ENCODE results near the gene ATG16L1.

ATG16L1 gene

GRCh38 chr2:233234264-233234663, 17.2 kb upstream of the ATG16L1 start:
- TF ChIP-seq FOXP2 (optimal IDR thresholded peaks at IDR 0.05; ENCODE audit: control extremely low read depth, extremely low read length, insufficient read depth) (no peak), EZH2 (IDR thresholded peaks at IDR 0.05) (no peak), POLR2AphosphoS5 (IDR thresholded peaks at IDR 0.05; ENCODE audit: borderline replicate concordance, low read depth, low read length) (no peak)
- no peaks in the 10 kb centered on the region for H3K36me3 ChIP-seq (ENCODE audit: insufficient read depth, low read length)
- no peaks in the 10 kb centered on the region for H3K9me3 ChIP-seq (ENCODE audit: low read depth, low read length)
- DNase-seq (ENCODE audit: low read depth, low spot score), result no peak
- no peak overlapping the region for H3K9ac ChIP-seq (ENCODE audit: insufficient read length)
- H3K4me3 ChIP-seq, result no peak overlapping the region
- no peak overlapping the region for H3K27ac ChIP-seq

GRCh38 chr2:233234996-233235395, 16.5 kb upstream of the ATG16L1 start:
- Histone ChIP-seq H3K4me3 (no peak overlapping the region), H3K9me3 (ENCODE audit: low read depth, low read length) (no peaks in the 10 kb centered on the region)

GRCh38 chr2:233235977-233236376, 15.5 kb upstream of the ATG16L1 start:
- no peak overlapping the region for H3K27ac ChIP-seq
- H3K4me3 ChIP-seq, result no peak overlapping the region
- no peak for DNase-seq (ENCODE audit: low read depth, low spot score)
- H3K36me3 ChIP-seq (ENCODE audit: insufficient read depth, low read length), result no peaks in the 10 kb centered on the region
- TF ChIP-seq FOXP2 (optimal IDR thresholded peaks at IDR 0.05; ENCODE audit: control extremely low read depth, extremely low read length, insufficient read depth) (no peak), EZH2 (IDR thresholded peaks at IDR 0.05) (no peak), POLR2AphosphoS5 (IDR thresholded peaks at IDR 0.05; ENCODE audit: borderline replicate concordance, low read depth, low read length) (no peak)
- no peak overlapping the region for H3K9ac ChIP-seq (ENCODE audit: insufficient read length)
- H3K9me3 ChIP-seq (ENCODE audit: low read depth, low read length), result no peaks in the 10 kb centered on the region

More at GRCh38 chr2:233234996-233235395, 16.5 kb upstream of the ATG16L1 start:
- Histone ChIP-seq H3K36me3 (ENCODE audit: insufficient read depth, low read length) (no peaks in the 10 kb centered on the region), H3K27ac (no peak overlapping the region), H3K9ac (ENCODE audit: insufficient read length) (no peak overlapping the region)
- TF ChIP-seq FOXP2 (optimal IDR thresholded peaks at IDR 0.05; ENCODE audit: control extremely low read depth, extremely low read length, insufficient read depth), result no peak
- TF ChIP-seq POLR2AphosphoS5 (IDR thresholded peaks at IDR 0.05; ENCODE audit: borderline replicate concordance, low read depth, low read length), result no peak
- TF ChIP-seq EZH2 (IDR thresholded peaks at IDR 0.05), result no peak
- DNase-seq (ENCODE audit: low read depth, low spot score), result no peak

- Histone ChIP-seq H3K27ac (no peak overlapping the region), H3K9ac (ENCODE audit: insufficient read length) (no peak overlapping the region), H3K4me3 (no peak overlapping the region), H3K9me3 (ENCODE audit: low read depth, low read length) (no peaks in the 10 kb centered on the region), H3K36me3 (ENCODE audit: insufficient read depth, low read length) (no peaks in the 10 kb centered on the region)
- TF ChIP-seq EZH2 (IDR thresholded peaks at IDR 0.05) (no peak), POLR2AphosphoS5 (IDR thresholded peaks at IDR 0.05; ENCODE audit: borderline replicate concordance, low read depth, low read length) (no peak), FOXP2 (optimal IDR thresholded peaks at IDR 0.05; ENCODE audit: control extremely low read depth, extremely low read length, insufficient read depth) (no peak)
- DNase-seq (ENCODE audit: low read depth, low spot score), result no peak
Observed at GRCh38 chr2:233236820-233237589, 14.5 kb upstream of the ATG16L1 start.

GRCh38 chr2:233240897-233241296, 10.6 kb upstream of the ATG16L1 start:
- no peak overlapping the region for H3K27ac ChIP-seq
- TF ChIP-seq POLR2AphosphoS5 (IDR thresholded peaks at IDR 0.05; ENCODE audit: borderline replicate concordance, low read depth, low read length), result no peak
- no peak for TF ChIP-seq FOXP2 (optimal IDR thresholded peaks at IDR 0.05; ENCODE audit: control extremely low read depth, extremely low read length, insufficient read depth)
- TF ChIP-seq EZH2 (IDR thresholded peaks at IDR 0.05), result no peak
- no peaks in the 10 kb centered on the region for H3K36me3 ChIP-seq (ENCODE audit: insufficient read depth, low read length)
- H3K9ac ChIP-seq (ENCODE audit: insufficient read length), result no peak overlapping the region
- DNase-seq (ENCODE audit: low read depth, low spot score), result no peak
- H3K4me3 ChIP-seq, result no peak overlapping the region
- H3K9me3 ChIP-seq (ENCODE audit: low read depth, low read length), result no peaks in the 10 kb centered on the region

DNA sequence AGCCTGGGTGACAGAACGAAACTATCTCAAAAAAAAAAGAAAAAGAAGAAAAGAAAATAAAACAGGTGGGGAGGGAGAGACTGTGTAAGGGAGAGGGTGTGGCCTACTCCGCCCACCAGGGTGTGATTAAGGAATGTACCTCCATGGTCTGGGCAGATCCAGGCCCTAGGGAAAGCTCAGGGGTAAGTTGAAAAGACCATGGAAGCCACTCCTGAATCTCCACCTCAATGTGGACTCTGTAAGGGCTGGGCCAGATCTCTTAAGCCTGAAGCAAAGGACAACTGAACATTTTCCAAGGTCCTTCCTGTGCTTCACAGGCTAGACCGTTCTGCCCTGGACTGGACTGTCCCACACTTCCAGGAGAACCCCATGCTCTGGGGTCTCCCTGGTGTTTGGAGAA, 9.7 kb upstream of the ATG16L1 start:
- Histone ChIP-seq H3K9me3 (ENCODE audit: low read depth, low read length) (no peaks in the 10 kb centered on the region), H3K36me3 (ENCODE audit: insufficient read depth, low read length) (no peaks in the 10 kb centered on the region), H3K4me3 (no peak overlapping the region), H3K9ac (ENCODE audit: insufficient read length) (no peak overlapping the region), H3K27ac (no peak overlapping the region)
- no peak for DNase-seq (ENCODE audit: low read depth, low spot score)
- TF ChIP-seq EZH2 (IDR thresholded peaks at IDR 0.05) (no peak), POLR2AphosphoS5 (IDR thresholded peaks at IDR 0.05; ENCODE audit: borderline replicate concordance, low read depth, low read length) (no peak), FOXP2 (optimal IDR thresholded peaks at IDR 0.05; ENCODE audit: control extremely low read depth, extremely low read length, insufficient read depth) (no peak)

GRCh38 chr2:233242231-233242927, 9.1 kb upstream of the ATG16L1 start:
- DNase-seq (ENCODE audit: low read depth, low spot score), result no peak
- no peaks in the 10 kb centered on the region for H3K36me3 ChIP-seq (ENCODE audit: insufficient read depth, low read length)
- no peak overlapping the region for H3K9ac ChIP-seq (ENCODE audit: insufficient read length)
- no peaks in the 10 kb centered on the region for H3K9me3 ChIP-seq (ENCODE audit: low read depth, low read length)
- H3K4me3 ChIP-seq, result no peak overlapping the region
- no peak overlapping the region for H3K27ac ChIP-seq
- TF ChIP-seq FOXP2 (optimal IDR thresholded peaks at IDR 0.05; ENCODE audit: control extremely low read depth, extremely low read length, insufficient read depth) (no peak), POLR2AphosphoS5 (IDR thresholded peaks at IDR 0.05; ENCODE audit: borderline replicate concordance, low read depth, low read length) (no peak), EZH2 (IDR thresholded peaks at IDR 0.05) (no peak)

DNA sequence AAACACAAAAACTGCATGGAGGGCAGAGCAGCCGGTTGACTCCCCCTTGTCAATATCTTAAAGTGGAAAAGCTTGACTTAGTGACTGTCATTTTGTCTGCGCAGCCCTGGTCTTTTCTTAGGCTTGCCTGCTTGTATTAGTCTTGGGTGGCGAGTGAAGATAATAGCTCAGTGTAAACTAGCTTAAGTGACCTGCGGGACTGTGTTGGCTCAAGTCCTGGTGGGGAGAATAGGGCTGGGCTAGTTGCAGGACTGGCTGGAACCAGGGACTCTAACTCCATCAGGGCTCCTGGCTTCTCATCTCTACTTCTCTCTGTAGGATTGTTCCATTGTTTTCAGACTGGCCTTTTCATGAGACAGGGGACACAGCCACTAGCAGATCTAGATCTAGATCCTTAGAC, 8.1 kb upstream of the ATG16L1 start:
- no peak overlapping the region for H3K9ac ChIP-seq (ENCODE audit: insufficient read length)
- H3K27ac ChIP-seq, result no peak overlapping the region

More for the DNA sequence above, 8.1 kb upstream of the ATG16L1 start:
- no peak for DNase-seq (ENCODE audit: low read depth, low spot score)
- no peak for TF ChIP-seq FOXP2 (optimal IDR thresholded peaks at IDR 0.05; ENCODE audit: control extremely low read depth, extremely low read length, insufficient read depth)
- TF ChIP-seq EZH2 (IDR thresholded peaks at IDR 0.05), result no peak
- no peak for TF ChIP-seq POLR2AphosphoS5 (IDR thresholded peaks at IDR 0.05; ENCODE audit: borderline replicate concordance, low read depth, low read length)
- no peak overlapping the region for H3K4me3 ChIP-seq
- H3K36me3 ChIP-seq (ENCODE audit: insufficient read depth, low read length), result no peaks in the 10 kb centered on the region
- H3K9me3 ChIP-seq (ENCODE audit: low read depth, low read length), result no peaks in the 10 kb centered on the region

Measured in SK-N-MC (cell line).